HG03060 (cell line): ENCODE measurements around the gene BICRAL.
"Not testable (repeated sequence)": the region's sequence is repeated elsewhere in the genome, so short reads cannot be mapped to it uniquely, and the experiment has no call there.

Experiments used
- ATAC-seq: cut with Tn5 transposase; IDR thresholded peaks from one replicate; pipeline ENCODE4 v1.9.1; 2021; ENCODE audit warnings: low read depth, moderate number of reproducible peaks; ENCODE audit not compliant: unreplicated experiment

The BICRAL gene

GRCh38 chr6:42890311-42891198 lies 108.7 kb downstream of the BICRAL start:
- no peak for ATAC-seq

GRCh38 chr6:42891199-42891722 lies 109.4 kb downstream of the BICRAL start:
- no peak for ATAC-seq

- not testable (repeated sequence) for ATAC-seq
Observed at GRCh38 chr6:42894041-42894828, 112.4 kb downstream of the BICRAL start.

GRCh38 chr6:42896178-42896719 lies 114.4 kb downstream of the BICRAL start:
- no peak for ATAC-seq

GRCh38 chr6:42898891-42899361 lies 117.1 kb downstream of the BICRAL start:
- no peak for ATAC-seq

GRCh38 chr6:42899871-42900270 lies 118.0 kb downstream of the BICRAL start:
- ATAC-seq: no peak

GRCh38 chr6:42901538-42901957 lies 119.7 kb downstream of the BICRAL start:
- no peak for ATAC-seq

GRCh38 chr6:42902429-42903263 lies 120.8 kb downstream of the BICRAL start:
- not testable (repeated sequence) for ATAC-seq

- ATAC-seq: no peak
Observed at GRCh38 chr6:42904467-42904866, 122.6 kb downstream of the BICRAL start.

GRCh38 chr6:42907336-42907735 lies 125.5 kb downstream of the BICRAL start:
- ATAC-seq: no peak

- ATAC-seq: no peak
Observed at GRCh38 chr6:42909835-42910234, 128.0 kb downstream of the BICRAL start.

GRCh38 chr6:42911171-42912021 lies 129.5 kb downstream of the BICRAL start:
- ATAC-seq: no peak

- no peak for ATAC-seq
Observed at GRCh38 chr6:42914546-42914945, 132.7 kb downstream of the BICRAL start.

- ATAC-seq: no peak
Observed at GRCh38 chr6:42915732-42916131, 133.9 kb downstream of the BICRAL start, which contains the start of gene PTCRA. Gene PTCRA (plus strand): TSS chr6:42916053. CDS start chr6:42916070, 17 bp downstream.

GRCh38 chr6:42916288-42916687 lies 134.4 kb downstream of the BICRAL start:
- ATAC-seq: no peak
